ENCODE results near the gene SH2D4B.

Gene SH2D4B

GRCh38 chr10:80598084-80598798 lies 60.5 kb downstream of the SH2D4B start:
- no peak for DNase-seq

- no peak for DNase-seq
Observed at GRCh38 chr10:80598951-80599350, 61.2 kb downstream of the SH2D4B start.

- peak; percentile 42 for DNase-seq
Observed at GRCh38 chr10:80599424-80599847, 61.7 kb downstream of the SH2D4B start.

GRCh38 chr10:80600256-80600655 lies 62.6 kb downstream of the SH2D4B start:
- DNase-seq, result no peak

GRCh38 chr10:80602881-80603280 lies 65.2 kb downstream of the SH2D4B start:
- DNase-seq, result no peak

GRCh38 chr10:80603516-80603915 lies 65.8 kb downstream of the SH2D4B start:
- no peak for DNase-seq

GRCh38 chr10:80608706-80609105 lies 71.0 kb downstream of the SH2D4B start:
- no peak for DNase-seq

- DNase-seq, result no peak
Observed at GRCh38 chr10:80609331-80609730, 71.6 kb downstream of the SH2D4B start.

- no peak for DNase-seq
Observed at GRCh38 chr10:80611481-80612185, 73.9 kb downstream of the SH2D4B start.

- no peak for DNase-seq
Observed at GRCh38 chr10:80612261-80612660, 74.6 kb downstream of the SH2D4B start.

GRCh38 chr10:80613466-80614170 lies 75.9 kb downstream of the SH2D4B start:
- DNase-seq, result no peak

- no peak for DNase-seq
Observed at GRCh38 chr10:80614576-80615416, 77.1 kb downstream of the SH2D4B start.

GRCh38 chr10:80617807-80618206 lies 80.1 kb downstream of the SH2D4B start:
- DNase-seq, result no peak

GRCh38 chr10:80619036-80619435 lies 81.3 kb downstream of the SH2D4B start:
- DNase-seq, result no peak

GRCh38 chr10:80622153-80622552 lies 84.5 kb downstream of the SH2D4B start:
- DNase-seq, result no peak

GRCh38 chr10:80630324-80630723 lies 92.6 kb downstream of the SH2D4B start:
- no peak for DNase-seq

- no peak for DNase-seq
Observed at GRCh38 chr10:80632742-80633141, 95.0 kb downstream of the SH2D4B start.

GRCh38 chr10:80633383-80633860 lies 95.7 kb downstream of the SH2D4B start:
- no peak for DNase-seq

- DNase-seq, result no peak
Observed at GRCh38 chr10:80633910-80634309, 96.2 kb downstream of the SH2D4B start.

- DNase-seq, result no peak
Observed at GRCh38 chr10:80642661-80643060, 105.0 kb downstream of the SH2D4B start.

- no peak for DNase-seq
Observed at GRCh38 chr10:80646366-80646765, 108.7 kb downstream of the SH2D4B start.

GRCh38 chr10:80647173-80647833 lies 109.6 kb downstream of the SH2D4B start:
- no peak for DNase-seq
